WTC11 (cell line): ENCODE measurements around the gene DUSP15.

Experiments
- CREB1 ChIP-seq: sonication (generic); formaldehyde crosslinking; IDR thresholded peaks from 2 replicates; pipeline ENCODE4 v1.8.0; 2023; ENCODE audit warnings: mild to moderate bottlenecking, missing genetic modification reagents
- SP1 ChIP-seq: sonication (generic); formaldehyde crosslinking; conservative IDR thresholded peaks from 2 replicates; pipeline ENCODE4 v1.8.1; 2022; ENCODE audit warnings: missing genetic modification reagents
- TCF7 ChIP-seq: sonication (generic); formaldehyde crosslinking; IDR thresholded peaks from 2 replicates; pipeline ENCODE4 v1.8.0; 2022; ENCODE audit warnings: mild to moderate bottlenecking, low read depth, missing genetic modification reagents, moderate library complexity
- ZNF263 ChIP-seq: sonication (generic); formaldehyde crosslinking; IDR thresholded peaks from 2 replicates; pipeline ENCODE4 v1.8.1; 2022; ENCODE audit warnings: low read depth, mild to moderate bottlenecking, moderate library complexity, missing genetic modification reagents
- ZNF317 ChIP-seq: sonication (generic); formaldehyde crosslinking; IDR thresholded peaks from 2 replicates; pipeline ENCODE4 v1.8.1; 2023; ENCODE audit warnings: low read depth, mild to moderate bottlenecking, moderate library complexity, missing genetic modification reagents, borderline replicate concordance
- TF ChIP-seq, protein P1 (sequence below): sonication (generic); formaldehyde crosslinking; IDR thresholded peaks from 2 replicates; pipeline ENCODE4 v1.8.1; 2022; ENCODE audit warnings: missing genetic modification reagents, borderline replicate concordance
- TF ChIP-seq, protein P2 (sequence below): fragments of 200-600 bp; IDR thresholded peaks from 2 replicates; pipeline ENCODE4 v1.8.0; 2022; ENCODE audit warnings: antibody characterized with exemption
- TF ChIP-seq, protein P3 (sequence below): sonication (generic); formaldehyde crosslinking; conservative IDR thresholded peaks from 2 replicates; pipeline ENCODE4 v1.8.1; 2023; ENCODE audit warnings: mild to moderate bottlenecking, low read depth, missing genetic modification reagents, moderate library complexity
- TF ChIP-seq, protein P4 (sequence below): sonication (generic); formaldehyde crosslinking; IDR thresholded peaks from 2 replicates; pipeline ENCODE4 v1.8.0; 2023; ENCODE audit warnings: mild to moderate bottlenecking, missing genetic modification reagents

DNA sequence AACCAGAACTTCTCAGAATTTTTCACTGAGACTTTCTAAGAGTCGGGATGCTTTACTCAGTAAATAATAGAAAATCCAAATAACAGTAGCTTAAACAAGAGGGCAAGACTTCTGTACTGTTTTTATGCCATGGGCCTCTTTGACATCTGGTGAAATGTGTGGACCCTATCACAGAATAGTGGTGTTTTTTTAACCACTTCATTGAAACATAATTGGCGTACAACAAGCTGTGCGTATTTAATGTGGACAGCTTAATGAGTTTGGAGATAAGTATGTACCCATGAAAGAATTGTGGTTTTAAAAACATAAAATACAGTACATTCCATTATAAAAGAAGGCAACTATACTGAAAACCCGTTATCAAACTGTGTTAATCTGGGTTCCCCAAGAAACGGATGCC is 43.8 kb upstream of the DUSP15 start:
- TF ChIP-seq TCF7 (no peak), ZNF317 (CRISPR knock-in tag) (no peak), SP1 (CRISPR knock-in tag) (no peak), ZNF263 (CRISPR knock-in tag) (no peak), CREB1 (CRISPR knock-in tag) (no peak)
- TF ChIP-seq, protein P1, sequence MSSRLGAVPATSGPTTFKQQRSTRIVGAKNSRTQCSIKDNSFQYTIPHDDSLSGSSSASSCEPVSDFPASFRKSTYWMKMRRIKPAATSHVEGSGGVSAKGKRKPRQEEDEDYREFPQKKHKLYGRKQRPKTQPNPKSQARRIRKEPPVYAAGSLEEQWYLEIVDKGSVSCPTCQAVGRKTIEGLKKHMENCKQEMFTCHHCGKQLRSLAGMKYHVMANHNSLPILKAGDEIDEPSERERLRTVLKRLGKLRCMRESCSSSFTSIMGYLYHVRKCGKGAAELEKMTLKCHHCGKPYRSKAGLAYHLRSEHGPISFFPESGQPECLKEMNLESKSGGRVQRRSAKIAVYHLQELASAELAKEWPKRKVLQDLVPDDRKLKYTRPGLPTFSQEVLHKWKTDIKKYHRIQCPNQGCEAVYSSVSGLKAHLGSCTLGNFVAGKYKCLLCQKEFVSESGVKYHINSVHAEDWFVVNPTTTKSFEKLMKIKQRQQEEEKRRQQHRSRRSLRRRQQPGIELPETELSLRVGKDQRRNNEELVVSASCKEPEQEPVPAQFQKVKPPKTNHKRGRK (CRISPR knock-in tag): no peak
- TF ChIP-seq, protein P2, sequence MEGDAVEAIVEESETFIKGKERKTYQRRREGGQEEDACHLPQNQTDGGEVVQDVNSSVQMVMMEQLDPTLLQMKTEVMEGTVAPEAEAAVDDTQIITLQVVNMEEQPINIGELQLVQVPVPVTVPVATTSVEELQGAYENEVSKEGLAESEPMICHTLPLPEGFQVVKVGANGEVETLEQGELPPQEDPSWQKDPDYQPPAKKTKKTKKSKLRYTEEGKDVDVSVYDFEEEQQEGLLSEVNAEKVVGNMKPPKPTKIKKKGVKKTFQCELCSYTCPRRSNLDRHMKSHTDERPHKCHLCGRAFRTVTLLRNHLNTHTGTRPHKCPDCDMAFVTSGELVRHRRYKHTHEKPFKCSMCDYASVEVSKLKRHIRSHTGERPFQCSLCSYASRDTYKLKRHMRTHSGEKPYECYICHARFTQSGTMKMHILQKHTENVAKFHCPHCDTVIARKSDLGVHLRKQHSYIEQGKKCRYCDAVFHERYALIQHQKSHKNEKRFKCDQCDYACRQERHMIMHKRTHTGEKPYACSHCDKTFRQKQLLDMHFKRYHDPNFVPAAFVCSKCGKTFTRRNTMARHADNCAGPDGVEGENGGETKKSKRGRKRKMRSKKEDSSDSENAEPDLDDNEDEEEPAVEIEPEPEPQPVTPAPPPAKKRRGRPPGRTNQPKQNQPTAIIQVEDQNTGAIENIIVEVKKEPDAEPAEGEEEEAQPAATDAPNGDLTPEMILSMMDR: no peak
- TF ChIP-seq, protein P3, sequence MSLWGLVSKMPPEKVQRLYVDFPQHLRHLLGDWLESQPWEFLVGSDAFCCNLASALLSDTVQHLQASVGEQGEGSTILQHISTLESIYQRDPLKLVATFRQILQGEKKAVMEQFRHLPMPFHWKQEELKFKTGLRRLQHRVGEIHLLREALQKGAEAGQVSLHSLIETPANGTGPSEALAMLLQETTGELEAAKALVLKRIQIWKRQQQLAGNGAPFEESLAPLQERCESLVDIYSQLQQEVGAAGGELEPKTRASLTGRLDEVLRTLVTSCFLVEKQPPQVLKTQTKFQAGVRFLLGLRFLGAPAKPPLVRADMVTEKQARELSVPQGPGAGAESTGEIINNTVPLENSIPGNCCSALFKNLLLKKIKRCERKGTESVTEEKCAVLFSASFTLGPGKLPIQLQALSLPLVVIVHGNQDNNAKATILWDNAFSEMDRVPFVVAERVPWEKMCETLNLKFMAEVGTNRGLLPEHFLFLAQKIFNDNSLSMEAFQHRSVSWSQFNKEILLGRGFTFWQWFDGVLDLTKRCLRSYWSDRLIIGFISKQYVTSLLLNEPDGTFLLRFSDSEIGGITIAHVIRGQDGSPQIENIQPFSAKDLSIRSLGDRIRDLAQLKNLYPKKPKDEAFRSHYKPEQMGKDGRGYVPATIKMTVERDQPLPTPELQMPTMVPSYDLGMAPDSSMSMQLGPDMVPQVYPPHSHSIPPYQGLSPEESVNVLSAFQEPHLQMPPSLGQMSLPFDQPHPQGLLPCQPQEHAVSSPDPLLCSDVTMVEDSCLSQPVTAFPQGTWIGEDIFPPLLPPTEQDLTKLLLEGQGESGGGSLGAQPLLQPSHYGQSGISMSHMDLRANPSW (CRISPR knock-in tag): no peak
- TF ChIP-seq, protein P4, sequence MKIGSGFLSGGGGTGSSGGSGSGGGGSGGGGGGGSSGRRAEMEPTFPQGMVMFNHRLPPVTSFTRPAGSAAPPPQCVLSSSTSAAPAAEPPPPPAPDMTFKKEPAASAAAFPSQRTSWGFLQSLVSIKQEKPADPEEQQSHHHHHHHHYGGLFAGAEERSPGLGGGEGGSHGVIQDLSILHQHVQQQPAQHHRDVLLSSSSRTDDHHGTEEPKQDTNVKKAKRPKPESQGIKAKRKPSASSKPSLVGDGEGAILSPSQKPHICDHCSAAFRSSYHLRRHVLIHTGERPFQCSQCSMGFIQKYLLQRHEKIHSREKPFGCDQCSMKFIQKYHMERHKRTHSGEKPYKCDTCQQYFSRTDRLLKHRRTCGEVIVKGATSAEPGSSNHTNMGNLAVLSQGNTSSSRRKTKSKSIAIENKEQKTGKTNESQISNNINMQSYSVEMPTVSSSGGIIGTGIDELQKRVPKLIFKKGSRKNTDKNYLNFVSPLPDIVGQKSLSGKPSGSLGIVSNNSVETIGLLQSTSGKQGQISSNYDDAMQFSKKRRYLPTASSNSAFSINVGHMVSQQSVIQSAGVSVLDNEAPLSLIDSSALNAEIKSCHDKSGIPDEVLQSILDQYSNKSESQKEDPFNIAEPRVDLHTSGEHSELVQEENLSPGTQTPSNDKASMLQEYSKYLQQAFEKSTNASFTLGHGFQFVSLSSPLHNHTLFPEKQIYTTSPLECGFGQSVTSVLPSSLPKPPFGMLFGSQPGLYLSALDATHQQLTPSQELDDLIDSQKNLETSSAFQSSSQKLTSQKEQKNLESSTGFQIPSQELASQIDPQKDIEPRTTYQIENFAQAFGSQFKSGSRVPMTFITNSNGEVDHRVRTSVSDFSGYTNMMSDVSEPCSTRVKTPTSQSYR (CRISPR knock-in tag): no peak
